OCI-LY7 (cell line): ENCODE measurements around the gene ARL10. TPM values are rescaled to one million over a fixed set of nuclear protein-coding genes. Genes with fewer than 3 reads are reported as not detected.

Experiments used
- BruUV-seq: library from RNA; stranded (reverse); fragments of 400-500 nt; replicated peaks from 2 replicates; lab custom pipeline; 2021; lab: Mats Ljungman, UMichigan
- CTCF ChIA-PET: fragments of 300-600 bp; sonication (Branson Sonifier 250); formaldehyde crosslinking; loops from one replicate; lab custom pipeline; 2022; ENCODE audit warnings: antibody characterized with exemption; ENCODE audit not compliant: unreplicated experiment; lab: Charles Lee
- POLR2A ChIA-PET: fragments of 300-600 bp; sonication (Branson Sonifier 250); formaldehyde crosslinking; loops from one replicate; lab custom pipeline; 2022; ENCODE audit warnings: antibody characterized with exemption; lab: Charles Lee
- DNase-seq: peaks from one replicate; pipeline ENCODE4 v3.0.0-alpha.2; 2015; ENCODE audit warnings: low spot score
- H2AFZ ChIP-seq: fragments of 200-600 bp; sonication (generic), shearing (Covaris generic); 2 replicates; pipeline ENCODE4 v1.6.1; 2014; ENCODE audit warnings: mild to moderate bottlenecking, antibody characterized with exemption, low read length, moderate library complexity
- H3K27ac ChIP-seq: fragments of 200-600 bp; sonication (generic); 2 replicates; pipeline ENCODE4 v1.5.1; 2014; ENCODE audit warnings: mixed run types, low read depth, mild to moderate bottlenecking, moderate library complexity, low read length, inconsistent platforms; ENCODE audit not compliant: poor library complexity, severe bottlenecking
- H3K36me3 ChIP-seq: fragments of 200-600 bp; sonication (generic); 2 replicates; pipeline ENCODE4 v1.6.1; 2014; ENCODE audit warnings: mild to moderate bottlenecking, antibody characterized with exemption, low read length, moderate library complexity, mixed read lengths; ENCODE audit not compliant: insufficient read depth
- H3K4me1 ChIP-seq: fragments of 200-600 bp; sonication (generic); 2 replicates; pipeline ENCODE4 v1.5.1; 2014; ENCODE audit warnings: mild to moderate bottlenecking, low read length; ENCODE audit not compliant: insufficient read depth, poor library complexity, severe bottlenecking
- H3K4me2 ChIP-seq: fragments of 200-600 bp; sonication (generic); 2 replicates; pipeline ENCODE4 v1.6.1; 2014; ENCODE audit warnings: mild to moderate bottlenecking, low read length
- H3K4me3 ChIP-seq: fragments of 200-600 bp; sonication (generic); 2 replicates; pipeline ENCODE4 v1.5.1; 2014; ENCODE audit warnings: mild to moderate bottlenecking, low read depth, low read length; ENCODE audit not compliant: poor library complexity, severe bottlenecking
- H3K79me2 ChIP-seq: fragments of 200-600 bp; sonication (generic); 2 replicates; pipeline ENCODE4 v1.6.1; 2016; ENCODE audit warnings: low read depth, mild to moderate bottlenecking, low read length, moderate library complexity, mixed read lengths; ENCODE audit not compliant: insufficient read depth
- H3K9me2 ChIP-seq: fragments of 200-600 bp; sonication (generic); 2 replicates; pipeline ENCODE4 v1.6.1; 2016; ENCODE audit warnings: mild to moderate bottlenecking, low read length, mixed read lengths; ENCODE audit not compliant: insufficient read depth
- H3K9me3 ChIP-seq: fragments of 200-600 bp; sonication (generic); 2 replicates; pipeline ENCODE4 v1.6.1; 2014; ENCODE audit warnings: mild to moderate bottlenecking, mixed run types, low read length, mixed read lengths
- H4K20me1 ChIP-seq: fragments of 200-600 bp; sonication (generic); 2 replicates; pipeline ENCODE4 v1.6.1; 2014; ENCODE audit warnings: mild to moderate bottlenecking, antibody characterized with exemption, low read length, moderate library complexity, mixed read lengths; ENCODE audit not compliant: insufficient read depth
- EZH2phosphoT487 ChIP-seq: fragments of 200-600 bp; sonication (generic); IDR thresholded peaks from 2 replicates; pipeline ENCODE4 v1.6.1; 2018; ENCODE audit warnings: low read depth, borderline replicate concordance, mild to moderate bottlenecking, mixed run types, antibody characterized with exemption, low read length, moderate library complexity, mixed read lengths
- intact Hi-C: fragments of 100-400 bp; cut with micrococcal nuclease; formaldehyde crosslinking; loops from one replicate; pipeline ENCODE4 v1.10.0; 2022; ENCODE audit not compliant: unreplicated experiment
- total RNA-seq, 2 experiments: library from RNA; depleted of rRNA in 1 of 2; stranded (reverse); fragments of >200 nt in 1 of 2; shearing (Covaris generic) in 1 of 2; gene quantifications; 2 replicates each; pipeline ENCODE4 v1.2.3, GENCODE V29; 2014 to 2022
- TF ChIP-seq, protein P1 (sequence below): fragments of 200-600 bp; sonication (generic); conservative IDR thresholded peaks from 2 replicates; pipeline ENCODE4 v1.5.1; 2014; ENCODE audit warnings: mild to moderate bottlenecking, antibody characterized with exemption, low read length, moderate library complexity, mixed read lengths

ARL10 gene
- total RNA-seq, 2 experiments from 2014 or later, result 0.06 TPM; not detected in 1

GRCh38 chr5:176342766-176343458, 22.4 kb upstream of the ARL10 start:
- CTCF ChIA-PET, result no interaction called here
- no peaks in the 10 kb centered on the region for H3K79me2 ChIP-seq
- H3K9me2 ChIP-seq, result no peaks in the 10 kb centered on the region
- H2AFZ ChIP-seq, result no peak overlapping the region
- no peak overlapping the region for H3K4me2 ChIP-seq
- DNase-seq, result no peak
- H3K4me1 ChIP-seq, result no peaks in the 10 kb centered on the region
- peaks cover 52% of the 10 kb centered on the region for H3K36me3 ChIP-seq
- no TSS peak for BruUV-seq
- no peak overlapping the region for H3K4me3 ChIP-seq
- no peaks in the 10 kb centered on the region for H4K20me1 ChIP-seq
- intact Hi-C loops, result no loop called here
- POLR2A ChIA-PET, result no interaction called here
- no peaks in the 10 kb centered on the region for H3K9me3 ChIP-seq
- H3K27ac ChIP-seq, result no peak overlapping the region
- no peak for TF ChIP-seq EZH2phosphoT487
- TF ChIP-seq, protein P1, sequence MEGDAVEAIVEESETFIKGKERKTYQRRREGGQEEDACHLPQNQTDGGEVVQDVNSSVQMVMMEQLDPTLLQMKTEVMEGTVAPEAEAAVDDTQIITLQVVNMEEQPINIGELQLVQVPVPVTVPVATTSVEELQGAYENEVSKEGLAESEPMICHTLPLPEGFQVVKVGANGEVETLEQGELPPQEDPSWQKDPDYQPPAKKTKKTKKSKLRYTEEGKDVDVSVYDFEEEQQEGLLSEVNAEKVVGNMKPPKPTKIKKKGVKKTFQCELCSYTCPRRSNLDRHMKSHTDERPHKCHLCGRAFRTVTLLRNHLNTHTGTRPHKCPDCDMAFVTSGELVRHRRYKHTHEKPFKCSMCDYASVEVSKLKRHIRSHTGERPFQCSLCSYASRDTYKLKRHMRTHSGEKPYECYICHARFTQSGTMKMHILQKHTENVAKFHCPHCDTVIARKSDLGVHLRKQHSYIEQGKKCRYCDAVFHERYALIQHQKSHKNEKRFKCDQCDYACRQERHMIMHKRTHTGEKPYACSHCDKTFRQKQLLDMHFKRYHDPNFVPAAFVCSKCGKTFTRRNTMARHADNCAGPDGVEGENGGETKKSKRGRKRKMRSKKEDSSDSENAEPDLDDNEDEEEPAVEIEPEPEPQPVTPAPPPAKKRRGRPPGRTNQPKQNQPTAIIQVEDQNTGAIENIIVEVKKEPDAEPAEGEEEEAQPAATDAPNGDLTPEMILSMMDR, result no peak

- no peak for DNase-seq
- H3K9me2 ChIP-seq, result no peaks in the 10 kb centered on the region
- H3K79me2 ChIP-seq, result no peaks in the 10 kb centered on the region
- H3K4me2 ChIP-seq, result no peak overlapping the region
- no peak overlapping the region for H3K4me3 ChIP-seq
- no peaks in the 10 kb centered on the region for H3K4me1 ChIP-seq
- 0 out of 2 replicates have a peak, but pooled peaks cover 3% of the 10 kb centered on the region for H4K20me1 ChIP-seq
- H3K36me3 ChIP-seq, result peaks cover 96% of the 10 kb centered on the region
- TF ChIP-seq, protein P1, result no peak
- TF ChIP-seq EZH2phosphoT487, result no peak
- CTCF ChIA-PET, result no interaction called here
- H3K9me3 ChIP-seq, result no peaks in the 10 kb centered on the region
- no peak overlapping the region for H3K27ac ChIP-seq
- no peak overlapping the region for H2AFZ ChIP-seq
- BruUV-seq, result no TSS peak
- intact Hi-C loops, result no loop called here
- POLR2A ChIA-PET, result interaction anchor here (0.9 kb wide), 1 partner anchor 15 kb away, joined by 3 read pairs; no protein-coding TSS in a partner anchor
Observed at GRCh38 chr5:176350416-176350815, 14.9 kb upstream of the ARL10 start.
